Adipocyte (in vitro differentiated cells): ENCODE data around the gene DLX3.

Experiments
- DNase-seq: peaks from one replicate; pipeline ENCODE4 v3.0.0-alpha.2; 2015; ENCODE audit warnings: low read depth
- H3K27me3 ChIP-seq: replicated peaks from 2 replicates; pipeline ENCODE4 v1.7.0; 2013; ENCODE audit warnings: mild to moderate bottlenecking, low read length, moderate library complexity; ENCODE audit not compliant: control insufficient read depth, insufficient read depth
- H3K36me3 ChIP-seq: 2 replicates; pipeline ENCODE4 v1.7.0; 2013; ENCODE audit warnings: low read length, mild to moderate bottlenecking, moderate library complexity; ENCODE audit not compliant: control insufficient read depth, insufficient read depth, severe bottlenecking
- H3K4me1 ChIP-seq: 2 replicates; pipeline ENCODE4 v1.7.0; 2013; ENCODE audit warnings: mild to moderate bottlenecking, low read length, moderate library complexity; ENCODE audit not compliant: control insufficient read depth, insufficient read depth
- H3K4me3 ChIP-seq: 2 replicates; pipeline ENCODE4 v1.7.0; 2013; ENCODE audit warnings: mild to moderate bottlenecking, low read length, moderate library complexity
- H3K9ac ChIP-seq: 2 replicates; pipeline ENCODE4 v1.7.0; 2013; ENCODE audit warnings: mild to moderate bottlenecking, low read length, moderate library complexity
- H3K9me3 ChIP-seq: 2 replicates; pipeline ENCODE4 v1.7.0; 2013; ENCODE audit warnings: mild to moderate bottlenecking, low read length, moderate library complexity; ENCODE audit not compliant: control insufficient read depth

The DLX3 gene

DNA sequence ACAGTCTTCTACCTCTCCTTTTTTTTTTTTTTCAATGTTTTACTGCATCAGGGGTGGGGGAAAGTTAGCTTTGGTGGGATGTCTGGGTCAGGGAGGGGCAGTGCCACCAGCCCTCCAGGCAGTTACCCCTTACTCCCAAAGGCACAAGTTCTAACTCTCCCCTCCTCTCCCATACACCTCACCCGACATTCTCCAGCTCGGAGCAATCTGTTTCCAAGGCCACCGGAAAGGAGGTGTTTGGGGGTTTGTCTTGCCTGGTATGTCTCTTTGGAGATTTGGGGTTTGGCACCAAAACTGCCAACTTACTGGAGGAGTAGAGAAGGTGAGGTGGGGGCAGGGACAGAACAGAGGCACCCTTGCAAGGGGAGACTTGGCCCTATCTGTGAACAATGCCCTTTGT lies 4.7 kb downstream of the DLX3 start:
- H3K9ac ChIP-seq = no peak overlapping the region
- no peak for DNase-seq
- no peaks in the 10 kb centered on the region for H3K9me3 ChIP-seq
- no peak overlapping the region for H3K4me3 ChIP-seq
- H3K4me1 ChIP-seq = peaks cover 24% of the 10 kb centered on the region
- no peaks in the 10 kb centered on the region for H3K36me3 ChIP-seq
- peaks cover under 1% of the 10 kb centered on the region for H3K27me3 ChIP-seq

DNA sequence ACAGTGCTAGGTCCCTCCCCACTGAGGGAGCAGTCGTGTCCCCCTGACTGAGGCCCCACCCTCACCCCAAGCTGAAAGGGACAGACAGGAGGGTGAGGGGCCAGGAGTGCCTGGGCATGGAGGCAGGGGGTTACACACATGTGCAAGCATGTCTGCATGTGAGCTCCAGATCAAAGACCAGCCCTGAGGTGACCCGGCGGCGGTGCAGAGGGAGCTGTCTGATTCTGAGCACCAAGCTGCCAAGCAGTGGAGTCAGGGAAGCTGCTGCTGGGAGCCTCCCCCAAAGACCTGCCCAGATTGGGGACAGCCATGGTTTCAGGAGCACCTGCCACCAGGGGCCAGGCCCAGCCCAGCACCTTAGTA lies 5.5 kb downstream of the DLX3 start:
- Histone ChIP-seq H3K36me3 (no peaks in the 10 kb centered on the region), H3K9ac (no peak overlapping the region), H3K4me3 (no peak overlapping the region), H3K4me1 (peaks cover 20% of the 10 kb centered on the region), H3K9me3 (no peaks in the 10 kb centered on the region), H3K27me3 (no peaks in the 10 kb centered on the region)
- DNase-seq = no peak

DNA sequence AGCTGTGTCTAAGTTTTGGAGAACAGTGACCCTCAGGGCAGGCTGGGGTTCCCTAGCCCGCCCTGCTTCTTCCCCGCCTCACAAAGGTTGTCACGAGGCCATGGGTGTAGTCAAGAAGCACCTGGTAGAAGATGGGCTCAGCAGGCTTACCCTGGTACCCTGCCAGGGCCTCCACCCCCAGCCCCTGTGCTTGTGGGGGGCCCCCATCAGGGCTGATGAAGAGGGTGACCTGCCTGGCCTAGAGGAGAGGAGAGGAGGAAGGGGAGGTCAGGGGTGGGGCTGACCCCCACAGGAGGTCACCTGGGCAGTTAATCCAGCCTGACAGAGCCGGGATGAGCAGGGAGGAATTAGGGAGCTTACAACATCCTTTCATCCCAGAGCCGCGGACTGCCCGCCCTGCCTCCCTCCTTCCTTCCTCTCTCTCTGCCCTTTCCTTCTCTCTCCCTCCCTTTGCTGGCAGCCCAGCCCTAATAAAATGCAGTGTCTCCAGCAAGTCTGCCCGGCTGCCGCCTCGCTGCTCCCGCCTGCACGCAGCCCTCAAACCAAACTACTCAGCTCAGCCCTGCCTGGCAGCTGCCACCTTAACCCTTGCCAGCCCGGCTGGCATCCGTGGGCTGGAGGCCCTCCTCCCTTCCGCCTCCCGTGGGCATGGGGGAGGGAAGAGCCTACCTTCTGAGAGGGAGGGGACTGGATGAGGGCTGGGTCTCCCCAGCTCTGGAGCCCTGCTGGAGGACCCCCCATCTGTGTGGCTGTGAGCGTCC lies 7.2 kb downstream of the DLX3 start:
- H3K27me3 ChIP-seq = no peaks in the 10 kb centered on the region
- no peak overlapping the region for H3K9ac ChIP-seq
- no peaks in the 10 kb centered on the region for H3K9me3 ChIP-seq
- H3K4me1 ChIP-seq = peaks cover 11% of the 10 kb centered on the region
- no peaks in the 10 kb centered on the region for H3K36me3 ChIP-seq
- no peak overlapping the region for H3K4me3 ChIP-seq
- DNase-seq = peak; percentile 45

DNA sequence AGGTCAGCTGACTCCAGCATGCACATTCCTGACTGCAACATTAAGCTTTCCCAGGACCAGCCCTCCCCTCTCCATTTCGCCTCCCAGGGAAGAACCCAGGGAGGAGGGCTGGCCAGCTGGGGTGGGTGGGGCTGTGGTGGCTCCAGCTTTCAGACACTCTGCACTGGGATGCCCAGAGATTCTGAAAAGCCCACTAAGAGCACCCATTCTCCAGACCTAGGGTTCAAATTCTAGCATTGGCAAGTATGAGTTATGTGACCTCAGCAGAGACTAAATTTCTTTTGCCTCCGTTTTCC lies 7.8 kb downstream of the DLX3 start:
- no peak for DNase-seq
- Histone ChIP-seq H3K9me3 (no peaks in the 10 kb centered on the region), H3K9ac (no peak overlapping the region), H3K27me3 (no peaks in the 10 kb centered on the region), H3K36me3 (no peaks in the 10 kb centered on the region), H3K4me1 (peaks cover 11% of the 10 kb centered on the region), H3K4me3 (no peak overlapping the region)

DNA sequence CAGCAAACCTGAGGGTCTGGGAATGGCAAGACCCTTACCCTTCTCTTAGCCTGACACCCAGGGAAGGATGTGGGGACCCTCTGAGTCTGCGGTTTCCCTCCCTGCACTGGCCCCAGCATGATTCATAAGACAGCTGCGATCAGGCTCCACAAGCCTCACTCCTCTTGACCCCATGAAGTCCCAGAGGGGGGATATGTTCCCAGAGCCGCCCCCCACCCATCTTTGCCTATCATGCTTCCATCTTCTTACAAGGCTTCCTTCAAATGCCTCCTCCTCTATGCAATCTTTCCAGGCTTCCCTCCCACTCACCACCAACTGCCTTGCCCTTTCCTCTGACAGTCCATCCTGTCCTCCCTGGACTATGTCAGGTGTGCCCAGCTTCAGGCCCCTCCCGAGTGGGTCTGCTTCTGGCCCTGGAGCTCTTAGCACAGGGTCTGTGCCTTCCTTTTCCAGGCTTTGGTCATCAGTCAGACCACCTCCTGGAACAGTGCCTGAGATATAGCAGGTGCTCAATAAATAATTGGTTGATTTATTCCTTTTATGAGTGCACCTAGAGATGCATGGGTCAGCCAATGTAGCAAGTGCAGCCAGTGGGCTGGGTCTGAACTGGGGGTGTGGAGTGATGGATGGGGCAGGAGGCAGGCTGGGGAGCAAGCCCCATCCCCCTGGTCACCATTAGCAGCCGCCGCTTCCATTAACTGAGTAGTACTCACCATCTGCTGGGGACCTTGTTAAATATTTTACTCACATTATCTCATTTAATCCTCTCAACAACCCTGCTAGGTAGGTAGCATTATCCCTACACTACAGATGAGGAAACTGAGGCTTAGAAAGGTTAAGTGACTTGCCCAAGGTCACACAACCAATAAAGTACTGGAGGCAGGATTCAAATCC lies 8.4 kb downstream of the DLX3 start:
- no peaks in the 10 kb centered on the region for H3K9me3 ChIP-seq
- no peak overlapping the region for H3K4me3 ChIP-seq
- H3K36me3 ChIP-seq = no peaks in the 10 kb centered on the region
- DNase-seq = no peak
- H3K4me1 ChIP-seq = peaks cover 11% of the 10 kb centered on the region
- no peaks in the 10 kb centered on the region for H3K27me3 ChIP-seq
- H3K9ac ChIP-seq = no peak overlapping the region

DNA sequence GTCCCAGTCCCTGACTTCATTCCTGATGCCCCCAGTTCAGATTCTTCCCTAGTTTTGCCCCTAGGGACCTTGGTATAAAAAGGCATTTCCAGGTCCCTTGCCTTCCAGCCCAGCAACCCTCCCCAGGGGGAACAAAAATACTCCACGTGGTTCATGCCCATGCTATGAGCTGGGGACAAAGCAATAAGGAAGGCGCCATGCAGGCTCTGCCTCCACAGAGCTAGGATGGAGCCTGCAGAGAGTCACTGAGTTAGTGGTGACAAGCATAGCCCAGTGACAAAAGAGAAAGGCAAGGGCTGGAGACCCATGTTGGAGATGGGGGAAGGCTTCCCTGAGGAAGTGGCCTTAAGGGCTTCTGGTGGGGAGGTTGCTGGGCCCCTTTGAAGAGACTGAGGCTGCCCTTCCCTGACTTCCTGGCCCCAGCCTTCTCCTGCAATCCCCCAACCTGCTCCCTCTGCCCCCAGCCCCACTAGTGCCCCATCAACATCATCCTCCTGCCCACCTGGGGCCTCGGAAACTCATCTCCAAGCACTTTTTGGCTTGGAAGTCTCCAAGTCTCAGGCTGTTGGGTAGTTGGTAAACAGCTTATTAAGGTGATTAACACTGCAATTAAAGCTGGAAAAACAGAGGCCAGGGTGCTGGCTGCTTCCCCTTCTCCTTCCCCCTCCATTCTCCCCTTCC lies 9.6 kb downstream of the DLX3 start:
- no peak for DNase-seq
- Histone ChIP-seq H3K27me3 (no peaks in the 10 kb centered on the region), H3K9ac (no peak overlapping the region), H3K4me3 (no peak overlapping the region), H3K4me1 (peaks cover 11% of the 10 kb centered on the region), H3K9me3 (no peaks in the 10 kb centered on the region), H3K36me3 (no peaks in the 10 kb centered on the region)

DNA sequence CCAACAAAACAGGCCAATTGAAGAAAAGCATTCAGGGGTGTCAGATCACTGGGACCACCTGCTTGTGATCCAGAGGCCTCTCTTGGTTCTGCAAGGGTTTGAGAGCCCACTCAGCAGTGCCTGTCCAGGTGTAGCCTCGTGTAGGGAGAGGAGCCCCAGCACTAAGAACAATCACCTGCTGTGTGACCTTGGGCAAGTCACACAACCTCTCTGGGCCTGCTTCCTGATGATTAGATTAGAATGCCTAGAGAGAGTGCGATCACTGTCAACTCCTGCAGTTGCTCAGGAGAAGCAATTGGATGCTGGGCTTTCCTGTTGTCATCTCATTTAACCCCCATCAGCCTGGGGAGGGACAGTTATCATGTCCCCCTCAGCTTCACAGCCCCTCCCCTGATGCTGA lies 10.2 kb downstream of the DLX3 start:
- no peaks in the 10 kb centered on the region for H3K27me3 ChIP-seq
- DNase-seq = no peak
- H3K4me3 ChIP-seq = no peak overlapping the region
- H3K36me3 ChIP-seq = no peaks in the 10 kb centered on the region
- no peaks in the 10 kb centered on the region for H3K9me3 ChIP-seq
- peaks cover 11% of the 10 kb centered on the region for H3K4me1 ChIP-seq
- no peak overlapping the region for H3K9ac ChIP-seq

DNA sequence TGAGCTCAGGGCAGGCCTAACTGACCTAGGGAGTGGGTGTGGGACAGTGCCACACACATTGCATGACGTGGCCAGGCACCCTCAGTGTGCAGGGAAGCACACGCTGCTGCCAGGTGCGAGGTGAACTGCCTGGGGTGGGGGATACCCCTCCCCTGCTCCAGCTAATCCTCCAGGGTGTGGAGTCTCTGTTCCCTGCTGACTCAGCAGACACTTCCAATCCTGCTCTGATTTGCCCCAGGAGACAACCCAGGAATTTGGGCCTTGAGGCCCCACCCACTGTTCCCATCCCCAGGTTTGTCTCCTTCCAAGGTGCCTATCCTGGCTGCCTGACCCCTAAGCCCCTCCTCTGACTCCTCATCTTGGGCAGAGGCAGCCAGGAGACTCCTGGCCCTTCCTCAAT lies 10.7 kb downstream of the DLX3 start:
- Histone ChIP-seq H3K9me3 (no peaks in the 10 kb centered on the region), H3K4me3 (no peak overlapping the region), H3K9ac (no peak overlapping the region), H3K27me3 (no peaks in the 10 kb centered on the region), H3K4me1 (peaks cover 11% of the 10 kb centered on the region), H3K36me3 (no peaks in the 10 kb centered on the region)
- DNase-seq = no peak

DNA sequence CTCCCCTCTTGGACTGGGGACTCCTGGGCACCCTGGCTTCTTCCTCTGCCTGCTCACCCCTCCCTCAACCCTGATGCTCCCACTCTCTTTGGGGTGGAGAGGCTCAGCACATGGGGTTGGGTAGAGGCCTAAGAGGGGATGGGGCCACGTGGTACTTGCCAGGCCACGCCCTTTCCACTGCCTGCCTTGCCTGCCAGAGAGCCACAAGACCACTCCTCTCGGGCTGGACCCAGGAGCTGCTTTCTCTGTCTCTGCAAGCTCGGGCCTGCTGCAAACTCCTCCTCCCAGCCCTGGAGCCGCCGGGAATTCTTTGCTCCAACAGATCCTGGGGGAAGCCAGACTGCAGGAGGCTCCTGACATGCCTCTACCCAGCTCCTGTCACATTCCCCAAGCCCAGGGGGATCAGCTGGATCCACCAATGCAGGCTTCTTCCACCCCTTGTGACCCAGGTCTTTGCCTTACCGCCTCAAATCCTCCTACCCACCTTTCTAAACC lies 14.3 kb downstream of the DLX3 start:
- H3K4me1 ChIP-seq = peaks cover 14% of the 10 kb centered on the region
- no peak overlapping the region for H3K9ac ChIP-seq
- no peaks in the 10 kb centered on the region for H3K9me3 ChIP-seq
- no peak overlapping the region for H3K4me3 ChIP-seq
- H3K27me3 ChIP-seq = no peaks in the 10 kb centered on the region
- no peaks in the 10 kb centered on the region for H3K36me3 ChIP-seq
- no peak for DNase-seq

DNA sequence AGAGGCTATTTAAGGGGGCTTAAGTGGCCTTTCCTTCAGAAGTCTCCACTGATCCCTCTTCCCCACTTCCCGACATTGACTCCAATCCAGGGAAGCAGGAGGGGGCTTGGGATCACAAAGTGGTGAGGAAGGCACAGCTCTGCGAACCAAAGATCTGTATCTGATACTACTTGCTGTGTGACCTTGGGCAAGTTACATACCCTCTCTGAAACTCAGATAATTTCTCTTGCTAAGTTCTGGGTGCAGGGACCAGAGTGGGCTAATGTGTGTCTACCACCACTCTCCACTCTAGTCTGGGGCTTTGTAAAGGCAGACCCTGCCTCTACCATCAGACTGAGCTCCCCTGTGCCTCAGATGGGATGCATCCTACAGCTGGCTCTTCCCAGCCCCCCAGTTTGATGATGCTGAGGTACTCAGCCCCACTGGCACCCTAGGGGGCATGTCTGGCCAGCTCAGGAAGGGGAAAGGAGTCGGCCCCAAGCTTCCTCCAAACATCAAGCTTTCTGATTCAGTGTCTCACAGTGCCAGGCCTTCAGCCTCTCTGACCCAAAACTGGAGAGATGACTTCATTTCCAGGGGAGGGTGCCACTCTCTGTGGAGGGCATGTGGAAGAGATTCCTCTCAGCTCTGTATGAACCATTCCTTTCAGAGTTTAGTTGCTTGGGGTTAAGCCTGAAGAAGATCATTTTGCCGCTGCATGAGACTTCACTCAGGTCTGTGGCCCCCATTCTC lies 15.1 kb downstream of the DLX3 start:
- H3K4me3 ChIP-seq = no peak overlapping the region
- H3K9me3 ChIP-seq = no peaks in the 10 kb centered on the region
- peaks cover 14% of the 10 kb centered on the region for H3K4me1 ChIP-seq
- peaks cover 2% of the 10 kb centered on the region for H3K27me3 ChIP-seq
- no peak for DNase-seq
- no peak overlapping the region for H3K9ac ChIP-seq
- no peaks in the 10 kb centered on the region for H3K36me3 ChIP-seq

DNA sequence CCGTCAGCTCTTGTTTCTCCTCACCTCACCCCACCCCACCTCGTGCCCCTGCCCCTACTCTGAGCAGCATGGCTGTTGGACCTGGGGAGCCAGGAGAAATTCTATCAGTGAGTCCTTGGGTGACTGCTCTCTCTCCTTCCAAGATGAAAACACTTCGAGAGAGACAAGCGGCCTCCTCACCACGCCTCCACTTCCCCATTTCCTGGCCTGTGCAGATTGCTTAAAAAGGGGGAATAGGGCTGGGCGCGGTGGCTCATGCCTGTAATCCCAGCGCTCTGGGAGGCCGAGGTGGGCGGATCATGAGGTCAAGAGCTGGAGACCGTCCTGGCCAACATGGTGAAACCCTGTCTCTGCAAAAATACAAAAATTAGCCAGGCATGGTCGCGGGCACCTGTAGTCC lies 16.5 kb downstream of the DLX3 start:
- no peak for DNase-seq
- Histone ChIP-seq H3K9ac (no peak overlapping the region), H3K9me3 (no peaks in the 10 kb centered on the region), H3K4me3 (no peak overlapping the region), H3K36me3 (no peaks in the 10 kb centered on the region), H3K4me1 (peaks cover 14% of the 10 kb centered on the region), H3K27me3 (peaks cover 16% of the 10 kb centered on the region)
